ENCODE results near the gene IGFL2. TPM values are rescaled to one million over a fixed set of nuclear protein-coding genes. Genes with fewer than 3 reads are reported as not detected.
"Not testable (repeated sequence)": the region's sequence is repeated elsewhere in the genome, so short reads cannot be mapped to it uniquely, and the experiment has no call there.

The IGFL2 gene
- polyA plus RNA-seq, 12 donors: 0.46 to 27.1 (median 9.4) TPM; not detected in 7

DNA sequence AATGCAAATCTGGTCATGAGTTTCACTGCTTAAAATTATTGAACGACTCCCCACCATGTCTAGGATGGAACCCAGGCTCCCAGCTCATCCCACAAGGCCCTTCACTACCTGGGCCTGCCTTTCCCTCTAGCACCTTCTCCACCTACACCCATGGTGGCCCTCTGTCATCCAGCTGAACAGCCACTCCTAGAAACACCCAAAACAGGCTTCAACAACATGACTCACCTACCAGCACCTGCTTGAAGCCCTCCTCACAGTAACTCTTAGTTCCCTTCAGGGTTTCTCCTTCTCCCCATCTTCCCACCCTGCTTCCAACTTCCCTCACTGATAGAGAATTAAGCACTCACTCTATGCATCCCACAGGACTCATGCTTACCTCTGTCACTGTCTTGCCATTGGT lies 6.6 kb upstream of the IGFL2 start:
- no peak for DNase-seq

GRCh38 chr19:46142294-46142693 lies 5.7 kb upstream of the IGFL2 start:
- DNase-seq: no peak

- DNase-seq: no peak
Measured at GRCh38 chr19:46144756-46145155, 3.3 kb upstream of the IGFL2 start.

DNA sequence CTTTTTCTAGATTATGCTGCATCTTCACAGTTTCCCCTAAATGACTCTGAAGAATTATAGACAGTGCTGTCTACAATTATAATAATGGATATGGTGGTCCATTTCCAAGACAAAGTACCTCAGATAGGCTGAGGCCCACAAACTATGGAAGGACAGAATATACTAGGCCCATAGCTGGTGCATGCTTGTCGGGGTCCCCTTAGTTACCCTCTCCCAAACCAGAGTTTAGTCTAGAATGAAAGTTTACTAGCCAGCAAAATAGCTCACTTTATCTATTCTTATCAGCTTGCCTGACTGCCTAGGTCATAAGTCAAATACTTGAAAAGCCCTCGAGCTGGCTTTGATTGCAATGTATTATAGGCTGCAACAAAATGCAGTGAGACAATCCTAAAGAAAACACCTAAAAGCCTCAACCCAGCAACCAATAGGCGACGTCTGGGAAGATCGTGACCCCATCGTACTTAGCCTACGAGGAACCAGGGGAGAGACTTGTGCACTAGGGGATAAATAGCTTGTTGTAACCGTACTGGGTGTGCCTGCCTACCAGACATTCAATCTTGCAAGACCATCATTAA lies 785 bp upstream of the IGFL2 start:
- DNase-seq: no peak

DNA sequence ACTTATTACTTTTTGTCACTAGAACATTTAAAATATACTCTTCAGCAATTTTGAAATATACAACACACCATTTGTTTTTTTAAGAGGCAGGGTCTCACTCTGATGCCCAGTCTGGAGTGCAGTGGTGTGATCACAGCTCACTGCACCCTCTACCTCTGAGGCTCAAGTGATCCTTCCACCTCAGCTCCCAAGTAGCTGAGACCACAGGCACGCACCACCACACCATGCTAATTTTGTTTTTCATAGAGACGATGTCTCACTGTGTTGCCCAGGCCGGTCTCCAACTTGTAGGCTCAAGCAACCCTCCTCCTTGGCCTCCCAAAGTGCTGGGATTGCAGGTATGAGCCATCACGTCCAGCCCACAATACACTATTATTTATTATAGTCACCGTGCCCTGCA lies 2.6 kb downstream of the IGFL2 start:
- DNase-seq: no peak

GRCh38 chr19:46155237-46155636 lies 7.2 kb downstream of the IGFL2 start:
- no peak for DNase-seq

- DNase-seq: no peak
Measured at GRCh38 chr19:46159418-46160232, 11.6 kb downstream of the IGFL2 start.

GRCh38 chr19:46160233-46160775 lies 12.3 kb downstream of the IGFL2 start:
- DNase-seq: no peak

DNA sequence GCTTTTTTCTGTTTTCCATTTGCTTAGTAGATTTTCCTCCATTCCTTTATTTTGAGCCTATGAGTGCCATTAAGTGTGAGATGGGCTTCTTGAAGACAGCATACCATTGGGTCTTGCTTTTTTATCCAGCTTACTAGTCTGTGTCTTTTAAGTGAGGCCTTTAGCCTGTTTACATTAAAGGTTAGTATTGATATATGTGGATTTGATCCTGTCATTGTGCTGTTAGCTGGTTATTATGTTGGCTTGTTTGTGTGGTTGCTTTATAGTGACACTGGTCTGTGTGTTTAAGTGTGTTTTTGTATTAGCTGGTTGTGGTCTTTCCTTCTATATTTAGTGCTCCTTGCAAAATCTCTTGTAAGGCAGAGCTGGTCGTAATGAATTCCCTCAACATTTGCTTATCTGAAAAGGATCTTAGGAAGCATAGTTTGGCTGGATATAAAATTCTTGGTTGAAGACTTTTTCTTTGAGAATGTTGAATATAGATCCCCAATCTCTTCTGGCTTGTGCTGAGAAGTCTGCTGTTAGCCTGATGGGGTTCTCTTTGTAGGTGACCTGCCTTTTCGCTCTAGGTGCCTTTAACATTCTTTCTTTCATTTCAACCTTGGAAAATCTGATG lies 13.7 kb downstream of the IGFL2 start:
- not testable (repeated sequence) for DNase-seq

DNA sequence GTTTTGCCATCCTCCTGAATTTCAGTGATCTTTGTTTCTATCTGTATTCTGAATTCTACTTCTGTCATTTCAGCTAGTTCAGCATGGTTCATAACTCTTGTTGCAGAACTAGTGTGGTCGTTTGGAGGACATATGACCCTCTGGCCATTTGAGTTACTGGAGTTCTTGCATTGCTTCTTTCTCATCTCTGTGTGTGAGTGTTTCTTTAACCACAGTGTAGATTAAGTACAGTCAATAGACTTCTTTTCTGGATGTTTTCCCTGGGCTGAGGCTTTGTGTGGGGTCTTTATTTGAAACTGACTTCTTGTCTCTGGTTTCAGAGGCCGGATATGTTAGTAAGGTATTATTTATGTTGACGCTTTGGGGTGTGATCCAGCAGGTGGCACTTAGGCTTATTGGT lies 14.7 kb downstream of the IGFL2 start:
- DNase-seq: no peak

- no peak for DNase-seq
Measured at GRCh38 chr19:46173886-46174480, 25.9 kb downstream of the IGFL2 start.

DNA sequence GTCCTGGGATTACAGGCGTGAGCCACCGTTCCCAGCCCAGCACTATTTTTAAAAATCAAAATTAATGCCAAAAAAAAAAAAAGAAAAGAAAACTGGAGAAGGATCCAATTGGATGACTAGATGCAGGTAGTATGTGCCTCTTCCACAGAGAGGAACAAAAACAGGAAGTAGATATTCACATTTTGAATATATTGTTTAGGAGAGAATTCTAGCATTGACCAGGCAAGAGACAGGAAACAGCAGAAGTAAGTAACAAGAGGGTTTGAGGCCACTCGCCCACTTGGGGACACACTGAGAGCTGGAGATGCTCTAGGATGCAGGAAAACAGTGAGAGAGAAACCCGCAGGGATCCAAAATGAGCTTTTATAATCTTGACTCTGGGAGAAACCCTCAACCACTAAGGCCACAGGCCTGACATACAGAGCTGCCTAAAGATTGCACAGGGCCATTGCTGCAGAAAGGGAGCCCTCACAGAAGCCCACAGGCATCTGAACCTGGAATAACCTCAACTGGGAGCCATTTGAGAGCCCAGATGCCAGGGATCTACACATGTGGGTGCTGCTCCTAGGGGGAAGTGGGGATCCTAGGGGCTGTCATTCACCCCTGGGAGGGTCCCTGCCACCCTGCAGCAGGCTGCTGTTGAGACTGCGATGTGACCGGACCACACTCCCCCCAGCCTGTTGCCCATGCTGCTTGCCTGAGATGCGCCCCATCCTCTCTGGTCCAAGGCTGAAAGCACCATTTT lies 28.2 kb downstream of the IGFL2 start:
- DNase-seq: no peak

GRCh38 chr19:46179076-46179759 lies 31.2 kb downstream of the IGFL2 start:
- no peak for DNase-seq

GRCh38 chr19:46180701-46181387 lies 32.8 kb downstream of the IGFL2 start:
- no peak for DNase-seq

DNA sequence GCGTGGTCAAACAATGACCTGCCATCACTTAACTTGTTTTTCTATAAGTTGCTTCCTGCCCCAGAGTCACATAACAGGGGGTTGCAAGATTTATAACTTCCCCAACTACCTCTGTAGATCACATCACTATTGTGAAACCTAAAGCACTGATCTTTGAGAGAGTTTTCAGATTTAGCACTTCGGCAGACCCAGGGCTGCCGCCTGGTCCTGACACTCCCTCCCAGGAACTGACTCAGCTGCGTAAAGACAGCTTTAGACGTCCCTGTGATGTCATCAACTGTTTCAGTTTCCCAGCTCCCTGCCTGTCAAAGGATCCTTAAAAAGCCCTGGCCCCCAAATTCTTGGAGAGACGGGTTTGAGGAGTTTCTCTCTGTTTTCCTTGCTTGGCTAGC lies 33.3 kb downstream of the IGFL2 start:
- DNase-seq: no peak

GRCh38 chr19:46182476-46182875 lies 34.4 kb downstream of the IGFL2 start:
- no peak for DNase-seq

- not testable (repeated sequence) for DNase-seq
Measured at GRCh38 chr19:46184775-46185710, 37.0 kb downstream of the IGFL2 start.

DNA sequence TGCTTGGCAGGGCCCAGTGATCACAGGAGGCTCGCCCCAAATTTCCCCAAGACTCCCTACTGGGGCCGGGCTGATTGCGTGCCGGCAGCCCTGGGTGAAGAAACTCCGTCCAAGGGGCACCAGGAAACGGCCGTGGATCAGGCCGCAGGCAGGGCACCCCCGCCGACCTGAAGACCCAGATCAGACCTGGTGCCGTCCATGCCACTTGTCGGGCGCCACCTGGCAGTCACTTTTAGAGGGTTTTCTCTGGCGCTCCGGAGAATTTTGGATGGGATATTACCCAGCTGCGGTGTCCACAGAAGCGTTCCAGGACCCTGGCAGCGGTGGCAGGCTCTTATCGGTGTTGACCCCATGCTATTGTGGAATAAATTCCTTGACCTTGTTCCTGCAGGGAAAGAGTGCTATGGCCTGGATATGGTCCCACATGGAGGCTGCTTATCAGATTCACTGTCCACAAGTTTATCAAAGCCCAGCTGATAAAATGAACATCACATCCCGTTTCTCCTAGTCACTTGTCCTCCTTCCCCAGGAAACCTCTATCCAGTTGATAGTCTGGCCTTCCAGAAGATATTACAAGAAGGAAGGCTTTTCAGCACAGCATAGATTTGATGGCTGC lies 38.2 kb downstream of the IGFL2 start:
- DNase-seq: no peak

DNA sequence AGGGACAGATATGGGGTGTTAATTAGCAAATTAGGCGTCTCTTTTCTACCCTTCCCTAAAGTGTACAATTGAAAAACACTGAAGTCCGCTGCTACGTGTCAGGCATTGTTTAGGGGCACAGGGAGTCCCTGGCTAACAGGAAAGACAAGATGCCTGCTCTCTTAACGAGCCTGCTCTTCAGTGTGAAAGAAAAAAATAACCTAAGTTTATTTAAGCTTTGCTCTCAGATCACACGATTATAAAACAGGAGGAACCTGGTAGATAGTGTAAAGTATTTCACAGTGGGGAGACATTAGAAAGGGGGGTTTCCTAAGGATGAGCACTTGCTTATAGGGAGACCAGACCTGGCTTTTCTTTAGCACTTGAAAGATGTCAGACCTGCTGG lies 38.7 kb downstream of the IGFL2 start:
- no peak for DNase-seq
